ENCODE results near the gene RASSF8. TPM values are rescaled to one million over a fixed set of nuclear protein-coding genes. Genes with fewer than 3 reads are reported as not detected.
A peak's percentile ranks its signal among the peaks of the same experiment; 100 is the strongest.

Gene RASSF8
- total RNA-seq, 1 experiment from 2014 or later: 26.5 TPM

GRCh38 chr12:26058818-26059217 lies 100.3 kb downstream of the RASSF8 start:
- no peaks in the 10 kb centered on the region for H4K20me1 ChIP-seq (ENCODE audit: insufficient read depth)
- ChIA-PET POLR2A (ENCODE audit: unreplicated experiment) (no interaction called here), CTCF (interaction anchor here (0.6 kb wide), 1 partner anchor 64 kb away, joined by 3 read pairs; no protein-coding TSS in a partner anchor)
- no peak for TF ChIP-seq EZH2 (IDR thresholded peaks at IDR 0.05; ENCODE audit: low read depth)
- TF ChIP-seq, protein P1, sequence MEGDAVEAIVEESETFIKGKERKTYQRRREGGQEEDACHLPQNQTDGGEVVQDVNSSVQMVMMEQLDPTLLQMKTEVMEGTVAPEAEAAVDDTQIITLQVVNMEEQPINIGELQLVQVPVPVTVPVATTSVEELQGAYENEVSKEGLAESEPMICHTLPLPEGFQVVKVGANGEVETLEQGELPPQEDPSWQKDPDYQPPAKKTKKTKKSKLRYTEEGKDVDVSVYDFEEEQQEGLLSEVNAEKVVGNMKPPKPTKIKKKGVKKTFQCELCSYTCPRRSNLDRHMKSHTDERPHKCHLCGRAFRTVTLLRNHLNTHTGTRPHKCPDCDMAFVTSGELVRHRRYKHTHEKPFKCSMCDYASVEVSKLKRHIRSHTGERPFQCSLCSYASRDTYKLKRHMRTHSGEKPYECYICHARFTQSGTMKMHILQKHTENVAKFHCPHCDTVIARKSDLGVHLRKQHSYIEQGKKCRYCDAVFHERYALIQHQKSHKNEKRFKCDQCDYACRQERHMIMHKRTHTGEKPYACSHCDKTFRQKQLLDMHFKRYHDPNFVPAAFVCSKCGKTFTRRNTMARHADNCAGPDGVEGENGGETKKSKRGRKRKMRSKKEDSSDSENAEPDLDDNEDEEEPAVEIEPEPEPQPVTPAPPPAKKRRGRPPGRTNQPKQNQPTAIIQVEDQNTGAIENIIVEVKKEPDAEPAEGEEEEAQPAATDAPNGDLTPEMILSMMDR (conservative IDR thresholded peaks at IDR 0.05): no peak
- no peak overlapping the region for H3K4me2 ChIP-seq
- no peak for DNase-seq
- H3K27me3 ChIP-seq (ENCODE audit: insufficient read depth, low read depth): no peaks in the 10 kb centered on the region
- BruUV-seq (replicated peaks): no TSS peak
- H3K4me3 ChIP-seq: no peak overlapping the region
- no peaks in the 10 kb centered on the region for H3K79me2 ChIP-seq (ENCODE audit: low read depth)
- no peak overlapping the region for H2AFZ ChIP-seq
- intact Hi-C loops (cut with micrococcal nuclease; ENCODE audit: unreplicated experiment): no loop called here
- 0 out of 2 replicates have a peak, but pooled peaks cover 4% of the 10 kb centered on the region for H3K36me3 ChIP-seq (ENCODE audit: low read depth)
- H3K9me2 ChIP-seq (ENCODE audit: insufficient read depth): no peaks in the 10 kb centered on the region
- H3K27ac ChIP-seq: no peak overlapping the region
- peaks cover 4% of the 10 kb centered on the region; the same call in 1 of the 2 replicates for H3K9me3 ChIP-seq (ENCODE audit: insufficient read depth, low read depth)
- peaks cover 18% of the 10 kb centered on the region for H3K4me1 ChIP-seq (replicated peaks; ENCODE audit: insufficient read depth)
- peaks cover 5% of the 10 kb centered on the region for H3F3A ChIP-seq (ENCODE audit: insufficient read depth, low read depth)

GRCh38 chr12:26062006-26062405 lies 103.5 kb downstream of the RASSF8 start:
- Histone ChIP-seq H3K27me3 (ENCODE audit: insufficient read depth, low read depth) (no peaks in the 10 kb centered on the region), H3K9me3 (ENCODE audit: insufficient read depth, low read depth) (peaks cover 4% of the 10 kb centered on the region; the same call in 1 of the 2 replicates), H3K4me2 (0 out of 2 replicates have a peak overlapping the region, but pooled peaks have one; percentile 15), H3K79me2 (ENCODE audit: low read depth) (no peaks in the 10 kb centered on the region), H3K4me1 (replicated peaks; ENCODE audit: insufficient read depth) (peaks cover 12% of the 10 kb centered on the region), H2AFZ (no peak overlapping the region), H3K36me3 (ENCODE audit: low read depth) (no peaks in the 10 kb centered on the region), H3K27ac (no peak overlapping the region), H3K4me3 (no peak overlapping the region), H3F3A (ENCODE audit: insufficient read depth, low read depth) (peaks cover 5% of the 10 kb centered on the region), H4K20me1 (ENCODE audit: insufficient read depth) (no peaks in the 10 kb centered on the region), H3K9me2 (ENCODE audit: insufficient read depth) (no peaks in the 10 kb centered on the region)
- intact Hi-C loops (cut with micrococcal nuclease; ENCODE audit: unreplicated experiment): no loop called here
- DNase-seq: no peak
- BruUV-seq (replicated peaks): no TSS peak
- POLR2A ChIA-PET (ENCODE audit: unreplicated experiment): interaction anchor here (0.5 kb wide), 1 partner anchor 223 kb away, joined by 5 read pairs; no protein-coding TSS in a partner anchor
- CTCF ChIA-PET: no interaction called here
- no peak for TF ChIP-seq EZH2 (IDR thresholded peaks at IDR 0.05; ENCODE audit: low read depth)
- TF ChIP-seq, protein P1 (conservative IDR thresholded peaks at IDR 0.05): no peak

GRCh38 chr12:26062566-26062965 lies 104.1 kb downstream of the RASSF8 start:
- Histone ChIP-seq H3K79me2 (ENCODE audit: low read depth) (no peaks in the 10 kb centered on the region), H3K27ac (no peak overlapping the region), H3K9me2 (ENCODE audit: insufficient read depth) (no peaks in the 10 kb centered on the region), H3K9me3 (ENCODE audit: insufficient read depth, low read depth) (no peaks in the 10 kb centered on the region; the same call in 1 of the 2 replicates), H3K4me2 (no peak overlapping the region), H3K4me3 (no peak overlapping the region), H4K20me1 (ENCODE audit: insufficient read depth) (no peaks in the 10 kb centered on the region), H3K27me3 (ENCODE audit: insufficient read depth, low read depth) (no peaks in the 10 kb centered on the region), H3F3A (ENCODE audit: insufficient read depth, low read depth) (peaks cover 5% of the 10 kb centered on the region), H3K4me1 (replicated peaks; ENCODE audit: insufficient read depth) (peaks cover 12% of the 10 kb centered on the region), H3K36me3 (ENCODE audit: low read depth) (no peaks in the 10 kb centered on the region), H2AFZ (no peak overlapping the region)
- POLR2A ChIA-PET (ENCODE audit: unreplicated experiment): interaction anchor here (0.5 to 0.6 kb wide), 2 partner anchors 223 to 434 kb away, joined by 5 read pairs; no protein-coding TSS in a partner anchor
- intact Hi-C loops (cut with micrococcal nuclease; ENCODE audit: unreplicated experiment): no loop called here
- BruUV-seq (replicated peaks): no TSS peak
- CTCF ChIA-PET: no interaction called here
- TF ChIP-seq, protein P1 (conservative IDR thresholded peaks at IDR 0.05): no peak
- TF ChIP-seq EZH2 (IDR thresholded peaks at IDR 0.05; ENCODE audit: low read depth): no peak
- peak; percentile 11 to 48 for DNase-seq

Measured in PC-9 (cell line).